HepG2 (cell line): ENCODE data around the gene NOC4L. TPM values are rescaled to one million over a fixed set of nuclear protein-coding genes. Genes with fewer than 3 reads are reported as not detected.

ENCODE experiments used
- ATAC-seq: fragments of 200-7000 bp; cut with Tn5 transposase; 3 replicates; pipeline ENCODE4 v1.9.1; 2020; ENCODE audit warnings: mild to moderate bottlenecking, moderate library complexity
- BruUV-seq: library from RNA; stranded (reverse); fragments of 400-500 nt; replicated peaks from 2 replicates; lab custom pipeline; 2021; lab: Mats Ljungman, UMichigan
- CTCF ChIA-PET: fragments of 300-600 bp; formaldehyde crosslinking; extraction: SDS; loops from one replicate; lab custom pipeline; 2021; ENCODE audit warnings: low total read pairs, inconsistent platforms, low intra/inter-chr PET ratio; lab: Yijun Ruan, JAX
- POLR2A ChIA-PET: fragments of 350-600 bp; sonication (Branson Sonifier 250); formaldehyde crosslinking; loops from one replicate; lab custom pipeline; 2020; ENCODE audit warnings: antibody characterized with exemption, inconsistent platforms; lab: Yijun Ruan, JAX
- DNase-seq: peaks from one replicate; pipeline ENCODE4 v3.0.0-alpha.2; 2015; ENCODE audit warnings: low spot score
- FAIRE-seq: peaks from 3 replicates; lab custom pipeline; 2011; peaks lifted over from hg19 to GRCh38; lab: Jason Lieb, UNC
- H2AFZ ChIP-seq: one replicate; pipeline ENCODE4 v1.6.1; 2011; ENCODE audit warnings: low read length, inconsistent platforms
- H3K27ac ChIP-seq: fragments of 300-600 bp; 3 replicates; pipeline ENCODE4 v1.8.0; 2011; ENCODE audit warnings: mixed run types, mild to moderate bottlenecking, mixed read lengths, low read length, inconsistent platforms; ENCODE audit not compliant: insufficient read depth; ENCODE audit errors: extremely low read length
- H3K27me3 ChIP-seq, 2 experiments: fragments of 200-600 bp in 1 of 2; 2 replicates in 1 of 2; 3 replicates in 1 of 2; pipeline versions ENCODE4 v1.6.0 to v1.8.0; 2011; ENCODE audit warnings: low read length in 2 of 2, mild to moderate bottlenecking in 2 of 2, moderate library complexity in 2 of 2, inconsistent platforms in 1 of 2; ENCODE audit not compliant: insufficient read depth in 2 of 2, control insufficient read depth in 1 of 2
- H3K36me3 ChIP-seq, 2 experiments: fragments of 200-600 bp in 1 of 2; replicated peaks in 1 of 2; 2 replicates in 1 of 2; 3 replicates in 1 of 2; pipeline versions ENCODE4 v1.5.1 to v1.8.0; 2011; ENCODE audit warnings: low read length in 2 of 2, inconsistent platforms in 1 of 2; ENCODE audit not compliant: insufficient read depth in 2 of 2, control insufficient read depth in 1 of 2
- H3K4me1 ChIP-seq: 2 replicates; pipeline ENCODE4 v1.5.1; 2012; ENCODE audit warnings: low read length, inconsistent platforms; ENCODE audit not compliant: insufficient read depth
- H3K4me2 ChIP-seq: 2 replicates; pipeline ENCODE4 v1.6.0; 2011; ENCODE audit warnings: low read depth, low read length, inconsistent platforms
- H3K4me3 ChIP-seq, 3 experiments: fragments of 200-600 bp in 1 of 3; sonication (generic), shearing (Covaris generic) in 1 of 3; replicated peaks in 1 of 3; 2 replicates each; pipeline ENCODE4 v1.5.1; 2011 to 2016; ENCODE audit warnings: low read length in 3 of 3, inconsistent platforms in 2 of 3, low read depth in 2 of 3, mild to moderate bottlenecking in 2 of 3, control low read depth in 1 of 3, mixed read lengths in 1 of 3; ENCODE audit not compliant: insufficient read depth in 1 of 3
- H3K79me2 ChIP-seq: one replicate; pipeline ENCODE4 v1.6.1; 2011; ENCODE audit warnings: low read length, inconsistent platforms; ENCODE audit not compliant: insufficient read depth
- H3K9ac ChIP-seq: 2 replicates; pipeline ENCODE4 v1.6.0; 2011; ENCODE audit warnings: mild to moderate bottlenecking, low read depth, low read length, inconsistent platforms; ENCODE audit not compliant: insufficient read depth
- H3K9me3 ChIP-seq: 2 replicates; pipeline ENCODE4 v1.5.1; 2012; ENCODE audit warnings: mild to moderate bottlenecking, low read length
- H4K20me1 ChIP-seq: 2 replicates; pipeline ENCODE4 v1.6.0; 2011; ENCODE audit warnings: inconsistent platforms, mild to moderate bottlenecking, low read length, moderate library complexity; ENCODE audit not compliant: insufficient read depth
- CHCHD3 ChIP-seq: sonication (generic); formaldehyde crosslinking; IDR thresholded peaks from 2 replicates; pipeline ENCODE4 v1.8.0; 2022; ENCODE audit warnings: mild to moderate bottlenecking, missing genetic modification reagents, moderate library complexity
- FOXJ3 ChIP-seq: sonication (generic); formaldehyde crosslinking; IDR thresholded peaks from 2 replicates; pipeline ENCODE4 v1.4.0; 2020; ENCODE audit warnings: missing genetic modification reagents, mild to moderate bottlenecking, borderline replicate concordance
- NFATC3 ChIP-seq: sonication (generic); formaldehyde crosslinking; IDR thresholded peaks from 2 replicates; pipeline ENCODE4 v1.5.1; 2020; ENCODE audit warnings: mild to moderate bottlenecking, missing genetic modification reagents
- RBM39 ChIP-seq: fragments of 200-400 bp; formaldehyde crosslinking; IDR thresholded peaks from one replicate; pipeline ENCODE4 v1.6.1; 2018; ENCODE audit warnings: antibody characterized with exemption, mild to moderate bottlenecking, low read depth, low read length; ENCODE audit not compliant: poor library complexity, severe bottlenecking
- ZC3H13 ChIP-seq: sonication (generic); formaldehyde crosslinking; IDR thresholded peaks from 2 replicates; pipeline ENCODE4 v1.8.1; 2023; ENCODE audit warnings: mild to moderate bottlenecking, missing genetic modification reagents, moderate library complexity
- ZNF580 ChIP-seq: IDR thresholded peaks from 2 replicates; pipeline ENCODE4 v1.6.1; 2016; ENCODE audit warnings: low read depth, borderline replicate concordance
- ZNF678 ChIP-seq: sonication (generic); formaldehyde crosslinking; IDR thresholded peaks from 2 replicates; pipeline ENCODE4 v1.4.0; 2020; ENCODE audit warnings: mild to moderate bottlenecking, missing genetic modification reagents
- ZNF746 ChIP-seq: sonication (generic); formaldehyde crosslinking; IDR thresholded peaks from 2 replicates; pipeline ENCODE4 v1.8.0; 2022; ENCODE audit warnings: mild to moderate bottlenecking, missing genetic modification reagents
- WGBS: methylation state at CpG from one replicate; pipeline ENCODE4 v1.1.6; 2017; ENCODE audit warnings: low lambda C conversion rate; 5-methylcytosine and 5-hydroxymethylcytosine counted together
- in situ Hi-C: cut with HindIII; loops from 2 replicates; pipeline ENCODE4 v1.10.0; 2017; ENCODE audit warnings: low pct_unique_long_range_greater_than_20kb; ENCODE audit not compliant: extremely low pct_ligation_motif_present
- intact Hi-C: fragments of 100-400 bp; cut with micrococcal nuclease; formaldehyde crosslinking; loops from one replicate; pipeline ENCODE4 v1.10.0; 2022; ENCODE audit not compliant: unreplicated experiment
- polyA plus RNA-seq, 8 experiments: library from polyadenylated mRNA; depleted of rRNA in 3 of 8; stranded (reverse) in 7 of 8; unstranded in 1 of 8; fragments of >200 nt; fragmentation: Illumina TruSeq in 4 of 8; extraction: Trizol in 4 of 8; gene quantifications; 2 replicates each; pipeline versions ENCODE4 v1.2.1 to v1.2.3, GENCODE V29; 2011 to 2016; ENCODE audit warnings: low read depth in 4 of 8, missing spikeins in 1 of 8, mixed read lengths in 1 of 8; ENCODE audit not compliant: insufficient read depth in 1 of 8
- total RNA-seq, 5 experiments: library from RNA; depleted of rRNA; stranded (reverse); fragments of >200 nt; fragmentation: Illumina TruSeq; extraction: Trizol; gene quantifications; 2 replicates each; pipeline ENCODE4 v1.2.3, GENCODE V29; 2016; ENCODE audit warnings: low read depth in 1 of 5

The NOC4L gene
- total and polyA plus RNA-seq, 2 of the 13 experiments (the other 11 are each of a cell fraction or from before 2014, with no cell fraction given), result 4.3 to 14.6 TPM

- Histone ChIP-seq H3K79me2 (no peaks in the 10 kb centered on the region), H3K27me3 (peaks cover 28 to 83% of the 10 kb centered on the region in 2 experiments), H2AFZ (no peak overlapping the region), H3K4me2 (no peak overlapping the region), H3K27ac (no peak overlapping the region), H3K9me3 (no peaks in the 10 kb centered on the region), H4K20me1 (peaks cover 4% of the 10 kb centered on the region; the same call in 1 of the 2 replicates), H3K36me3 (no peaks in the 10 kb centered on the region), H3K4me3 (no peak overlapping the region), H3K9ac (no peak overlapping the region), H3K4me1 (no peaks in the 10 kb centered on the region)
- intact Hi-C loops, result no loop called here
- WGBS, result 46% methylated on average over 16 of the region's 35 CpGs
- TF ChIP-seq ZNF678 (CRISPR knock-in tag), result no peak
- TF ChIP-seq ZC3H13 (CRISPR knock-in tag), result no peak
- no peak for TF ChIP-seq NFATC3
- no peak for TF ChIP-seq FOXJ3 (CRISPR knock-in tag)
- TF ChIP-seq ZNF580 (CRISPR knock-in tag), result no peak
- no peak for TF ChIP-seq RBM39
- no peak for TF ChIP-seq ZNF746
- TF ChIP-seq CHCHD3 (CRISPR knock-in tag), result no peak
- ChIA-PET CTCF (no interaction called here), POLR2A (no interaction called here)
- in situ Hi-C loops, result no loop called here
- ATAC-seq (no peak), FAIRE-seq (no peak), DNase-seq (no peak)
- BruUV-seq, result no TSS peak
These were observed 29.1 kb downstream of the NOC4L start for GRCh38 chr12:132173135-132174014.
